ENCODE results near the gene OSTC.

DNA sequence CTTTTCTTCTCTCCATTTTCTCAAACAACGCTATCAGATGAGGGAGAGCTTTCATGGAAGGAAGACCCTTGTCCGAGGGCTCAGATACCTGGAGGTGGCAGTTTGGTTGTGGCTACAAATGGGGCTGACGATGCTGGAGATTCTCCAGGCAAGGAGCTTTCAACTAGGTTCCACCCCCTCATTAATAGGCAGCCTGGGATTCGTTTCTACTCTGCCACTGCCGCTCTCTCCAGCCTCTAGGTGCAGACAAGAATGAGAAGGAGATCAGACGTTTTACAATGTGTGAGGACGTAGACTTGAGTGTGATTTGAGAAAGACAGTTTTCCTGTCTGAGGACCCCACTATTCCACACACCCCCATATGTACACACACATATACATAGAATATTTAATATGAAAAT is 59.3 kb downstream of the OSTC start:
- TF ChIP-seq, protein P1, sequence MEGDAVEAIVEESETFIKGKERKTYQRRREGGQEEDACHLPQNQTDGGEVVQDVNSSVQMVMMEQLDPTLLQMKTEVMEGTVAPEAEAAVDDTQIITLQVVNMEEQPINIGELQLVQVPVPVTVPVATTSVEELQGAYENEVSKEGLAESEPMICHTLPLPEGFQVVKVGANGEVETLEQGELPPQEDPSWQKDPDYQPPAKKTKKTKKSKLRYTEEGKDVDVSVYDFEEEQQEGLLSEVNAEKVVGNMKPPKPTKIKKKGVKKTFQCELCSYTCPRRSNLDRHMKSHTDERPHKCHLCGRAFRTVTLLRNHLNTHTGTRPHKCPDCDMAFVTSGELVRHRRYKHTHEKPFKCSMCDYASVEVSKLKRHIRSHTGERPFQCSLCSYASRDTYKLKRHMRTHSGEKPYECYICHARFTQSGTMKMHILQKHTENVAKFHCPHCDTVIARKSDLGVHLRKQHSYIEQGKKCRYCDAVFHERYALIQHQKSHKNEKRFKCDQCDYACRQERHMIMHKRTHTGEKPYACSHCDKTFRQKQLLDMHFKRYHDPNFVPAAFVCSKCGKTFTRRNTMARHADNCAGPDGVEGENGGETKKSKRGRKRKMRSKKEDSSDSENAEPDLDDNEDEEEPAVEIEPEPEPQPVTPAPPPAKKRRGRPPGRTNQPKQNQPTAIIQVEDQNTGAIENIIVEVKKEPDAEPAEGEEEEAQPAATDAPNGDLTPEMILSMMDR (IDR thresholded peaks at IDR 0.05; ENCODE audit: insufficient read depth, low read length), result no peak
- TF ChIP-seq POLR2AphosphoS5 (IDR thresholded peaks at IDR 0.05; ENCODE audit: low read depth) (no peak), GABPA (IDR thresholded peaks at IDR 0.05; ENCODE audit: low read depth) (no peak), SPI1 (IDR thresholded peaks at IDR 0.05; ENCODE audit: borderline replicate concordance, low read depth) (no peak)
- TF ChIP-seq, protein P2, sequence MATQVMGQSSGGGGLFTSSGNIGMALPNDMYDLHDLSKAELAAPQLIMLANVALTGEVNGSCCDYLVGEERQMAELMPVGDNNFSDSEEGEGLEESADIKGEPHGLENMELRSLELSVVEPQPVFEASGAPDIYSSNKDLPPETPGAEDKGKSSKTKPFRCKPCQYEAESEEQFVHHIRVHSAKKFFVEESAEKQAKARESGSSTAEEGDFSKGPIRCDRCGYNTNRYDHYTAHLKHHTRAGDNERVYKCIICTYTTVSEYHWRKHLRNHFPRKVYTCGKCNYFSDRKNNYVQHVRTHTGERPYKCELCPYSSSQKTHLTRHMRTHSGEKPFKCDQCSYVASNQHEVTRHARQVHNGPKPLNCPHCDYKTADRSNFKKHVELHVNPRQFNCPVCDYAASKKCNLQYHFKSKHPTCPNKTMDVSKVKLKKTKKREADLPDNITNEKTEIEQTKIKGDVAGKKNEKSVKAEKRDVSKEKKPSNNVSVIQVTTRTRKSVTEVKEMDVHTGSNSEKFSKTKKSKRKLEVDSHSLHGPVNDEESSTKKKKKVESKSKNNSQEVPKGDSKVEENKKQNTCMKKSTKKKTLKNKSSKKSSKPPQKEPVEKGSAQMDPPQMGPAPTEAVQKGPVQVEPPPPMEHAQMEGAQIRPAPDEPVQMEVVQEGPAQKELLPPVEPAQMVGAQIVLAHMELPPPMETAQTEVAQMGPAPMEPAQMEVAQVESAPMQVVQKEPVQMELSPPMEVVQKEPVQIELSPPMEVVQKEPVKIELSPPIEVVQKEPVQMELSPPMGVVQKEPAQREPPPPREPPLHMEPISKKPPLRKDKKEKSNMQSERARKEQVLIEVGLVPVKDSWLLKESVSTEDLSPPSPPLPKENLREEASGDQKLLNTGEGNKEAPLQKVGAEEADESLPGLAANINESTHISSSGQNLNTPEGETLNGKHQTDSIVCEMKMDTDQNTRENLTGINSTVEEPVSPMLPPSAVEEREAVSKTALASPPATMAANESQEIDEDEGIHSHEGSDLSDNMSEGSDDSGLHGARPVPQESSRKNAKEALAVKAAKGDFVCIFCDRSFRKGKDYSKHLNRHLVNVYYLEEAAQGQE (IDR thresholded peaks at IDR 0.05; ENCODE audit: insufficient replicate concordance, low read depth), result no peak

Data from HL-60 (cell line).